AG09319 (cell line): ENCODE measurements around the gene ROBO1.

Experiments used
- DNase-seq: peaks from one replicate; pipeline ENCODE4 v3.0.0-alpha.2; 2010; ENCODE audit warnings: low read depth; ENCODE audit errors: extremely low read depth
- TF ChIP-seq, protein P1 (sequence below): IDR thresholded peaks from 2 replicates; pipeline ENCODE4 v1.5.1; 2011; ENCODE audit warnings: low read depth, mild to moderate bottlenecking, inconsistent platforms, low read length, moderate library complexity

ROBO1 gene

GRCh38 chr3:79369306-79369705 lies 398.5 kb downstream of the ROBO1 start:
- TF ChIP-seq, protein P1, sequence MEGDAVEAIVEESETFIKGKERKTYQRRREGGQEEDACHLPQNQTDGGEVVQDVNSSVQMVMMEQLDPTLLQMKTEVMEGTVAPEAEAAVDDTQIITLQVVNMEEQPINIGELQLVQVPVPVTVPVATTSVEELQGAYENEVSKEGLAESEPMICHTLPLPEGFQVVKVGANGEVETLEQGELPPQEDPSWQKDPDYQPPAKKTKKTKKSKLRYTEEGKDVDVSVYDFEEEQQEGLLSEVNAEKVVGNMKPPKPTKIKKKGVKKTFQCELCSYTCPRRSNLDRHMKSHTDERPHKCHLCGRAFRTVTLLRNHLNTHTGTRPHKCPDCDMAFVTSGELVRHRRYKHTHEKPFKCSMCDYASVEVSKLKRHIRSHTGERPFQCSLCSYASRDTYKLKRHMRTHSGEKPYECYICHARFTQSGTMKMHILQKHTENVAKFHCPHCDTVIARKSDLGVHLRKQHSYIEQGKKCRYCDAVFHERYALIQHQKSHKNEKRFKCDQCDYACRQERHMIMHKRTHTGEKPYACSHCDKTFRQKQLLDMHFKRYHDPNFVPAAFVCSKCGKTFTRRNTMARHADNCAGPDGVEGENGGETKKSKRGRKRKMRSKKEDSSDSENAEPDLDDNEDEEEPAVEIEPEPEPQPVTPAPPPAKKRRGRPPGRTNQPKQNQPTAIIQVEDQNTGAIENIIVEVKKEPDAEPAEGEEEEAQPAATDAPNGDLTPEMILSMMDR = peak; percentile 48
- no peak for DNase-seq

GRCh38 chr3:79368403-79368802 lies 399.4 kb downstream of the ROBO1 start:
- TF ChIP-seq, protein P1 = no peak
- DNase-seq = no peak

DNA sequence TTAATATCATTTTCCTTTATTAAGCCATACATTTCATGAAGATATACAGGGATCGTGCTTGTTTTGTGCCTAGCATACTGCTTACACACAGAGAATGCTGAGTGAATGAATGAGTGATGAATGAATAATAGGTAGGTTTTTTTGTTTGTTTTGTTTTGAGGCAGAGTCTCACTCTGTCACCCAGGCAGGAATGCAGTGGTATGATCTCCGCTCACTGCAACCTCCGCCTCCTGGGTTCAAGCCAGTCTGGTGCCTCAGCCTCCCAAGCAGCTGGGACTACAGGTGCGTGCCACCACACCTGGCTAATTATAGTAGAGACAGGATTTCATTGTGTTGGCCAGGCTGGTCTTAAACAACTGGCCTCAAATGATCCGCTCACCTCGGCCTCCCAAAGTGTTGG lies 400.0 kb downstream of the ROBO1 start:
- DNase-seq = no peak
- TF ChIP-seq, protein P1 = no peak

- DNase-seq = no peak
- TF ChIP-seq, protein P1 = no peak
These were observed 400.7 kb downstream of the ROBO1 start for GRCh38 chr3:79367066-79367465.

DNA sequence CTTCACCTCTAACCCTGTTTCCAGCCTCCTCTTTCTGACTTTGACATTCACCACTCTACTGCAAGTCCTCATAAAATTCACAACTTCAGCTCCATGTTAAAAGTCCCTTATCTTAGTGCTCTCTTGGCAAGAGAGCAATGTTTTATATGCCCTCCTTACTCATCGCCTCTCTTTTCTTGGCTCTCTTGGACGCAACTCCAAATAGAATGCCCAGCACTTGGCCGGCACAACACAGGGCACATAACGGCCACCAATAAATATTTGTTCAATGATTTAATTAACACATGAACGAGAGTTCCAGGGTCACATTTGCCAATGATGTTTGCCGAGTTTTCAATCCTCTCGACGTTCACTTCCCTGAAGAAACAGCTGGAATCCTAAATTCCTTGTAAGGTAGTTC lies 401.4 kb downstream of the ROBO1 start:
- TF ChIP-seq, protein P1 = no peak
- no peak for DNase-seq

- DNase-seq = no peak
- TF ChIP-seq, protein P1 = no peak
These were observed 403.0 kb downstream of the ROBO1 start for GRCh38 chr3:79364784-79365183.

DNA sequence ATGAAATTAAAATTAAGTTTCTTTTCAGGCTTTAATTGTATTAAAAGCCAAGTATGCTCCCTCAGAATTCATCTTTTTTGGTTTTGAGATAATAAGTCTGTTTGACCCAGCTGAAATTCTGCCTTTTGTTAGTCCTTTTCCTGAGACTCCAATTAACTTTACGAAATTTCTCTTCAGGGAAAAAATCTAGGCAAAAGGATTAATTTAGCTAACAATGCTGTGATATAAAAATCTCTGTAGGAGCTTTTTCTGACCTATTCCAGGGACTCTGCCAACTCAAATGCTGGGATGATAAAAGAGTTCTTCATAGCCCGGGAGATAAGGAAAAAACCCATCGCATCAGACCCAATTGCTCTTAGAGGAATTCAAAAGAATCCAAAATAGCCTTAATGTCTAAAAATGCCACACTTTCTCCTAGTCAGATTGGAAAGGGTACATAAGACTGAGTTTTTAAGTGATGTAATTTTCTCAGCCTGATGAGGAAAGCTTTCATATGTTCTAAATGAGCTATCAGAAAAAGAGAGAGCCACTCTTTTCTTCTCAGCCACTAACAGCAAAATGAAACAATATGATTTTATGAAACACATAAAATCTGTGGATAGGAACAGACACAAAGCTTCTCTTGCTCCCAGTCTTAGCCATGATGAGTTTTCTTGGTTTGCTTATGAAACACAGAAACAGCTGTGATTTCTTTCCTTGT lies 405.1 kb downstream of the ROBO1 start:
- TF ChIP-seq, protein P1 = no peak
- no peak for DNase-seq
